H1 (cell line): ENCODE results near the gene GRAMD1C. TPM values are rescaled to one million over a fixed set of nuclear protein-coding genes. Genes with fewer than 3 reads are reported as not detected.

Source experiments
- CTCF ChIA-PET: fragments of 300-600 bp; sonication (Branson Sonifier 250); formaldehyde crosslinking; loops from one replicate; lab custom pipeline; 2021; ENCODE audit not compliant: partially characterized antibody; lab: Charles Lee
- POLR2A ChIA-PET: fragments of 300-600 bp; sonication (Branson Sonifier 250); formaldehyde crosslinking; loops from one replicate; lab custom pipeline; 2021; ENCODE audit warnings: inconsistent platforms; ENCODE audit not compliant: partially characterized antibody; lab: Charles Lee
- DNase-seq, 2 experiments: peaks; one replicate each; pipeline versions ENCODE4 v3.0.0 to v3.0.0-alpha.2; 2010 to 2022; ENCODE audit warnings: low spot score in 2 of 2, low read depth in 1 of 2, mixed read lengths in 1 of 2
- FAIRE-seq: peaks from 2 replicates; lab custom pipeline; 2011; peaks lifted over from hg19 to GRCh38; lab: Jason Lieb, UNC
- H2AFZ ChIP-seq: 2 replicates; pipeline ENCODE4 v1.8.1; 2012; ENCODE audit warnings: low read length, inconsistent platforms
- H2AK5ac ChIP-seq: 2 replicates; pipeline ENCODE4 v1.6.1; 2013; ENCODE audit warnings: low read depth, low read length
- H2BK120ac ChIP-seq: replicated peaks from 2 replicates; pipeline ENCODE3; 2013; ENCODE audit warnings: low read depth, low read length, inconsistent platforms
- H2BK12ac ChIP-seq: 2 replicates; pipeline ENCODE4 v1.6.1; 2013; ENCODE audit warnings: low read depth, low read length
- H2BK15ac ChIP-seq: 2 replicates; pipeline ENCODE4 v1.6.1; 2013; ENCODE audit warnings: low read length
- H2BK20ac ChIP-seq: 2 replicates; pipeline ENCODE4 v1.6.1; 2013; ENCODE audit warnings: low read length
- H2BK5ac ChIP-seq: 2 replicates; pipeline ENCODE4 v1.6.1; 2013; ENCODE audit warnings: low read depth, low read length
- H3K14ac ChIP-seq: 2 replicates; pipeline ENCODE4 v1.6.1; 2013; ENCODE audit warnings: inconsistent platforms; ENCODE audit not compliant: insufficient read length
- H3K18ac ChIP-seq: 2 replicates; pipeline ENCODE4 v1.6.1; 2013; ENCODE audit warnings: low read length; ENCODE audit errors: extremely low read depth
- H3K23ac ChIP-seq: 2 replicates; pipeline ENCODE4 v1.6.1; 2013; ENCODE audit warnings: inconsistent platforms; ENCODE audit not compliant: insufficient read length
- H3K23me2 ChIP-seq: 2 replicates; pipeline ENCODE4 v1.6.1; 2013; ENCODE audit warnings: low read depth, low read length
- H3K27ac ChIP-seq: 2 replicates; pipeline ENCODE4 v1.6.1; 2011; ENCODE audit warnings: low read depth, low read length, inconsistent platforms
- H3K27me3 ChIP-seq, 4 experiments: replicated peaks in 1 of 4; 1 replicate in 1 of 4; 2 replicates in 3 of 4; pipeline versions ENCODE4 v1.6.1 to v1.8.1; 2011 to 2013; ENCODE audit warnings: low read length in 3 of 4, mild to moderate bottlenecking in 3 of 4, inconsistent platforms in 2 of 4, mixed read lengths in 2 of 4, moderate library complexity in 1 of 4; ENCODE audit not compliant: control insufficient read depth in 3 of 4, insufficient read depth in 3 of 4; ENCODE audit errors: extremely low read depth in 1 of 4
- H3K36me3 ChIP-seq, 4 experiments: 2 replicates each; pipeline versions ENCODE4 v1.6.1 to v1.8.1; 2011 to 2013; ENCODE audit warnings: mild to moderate bottlenecking in 4 of 4, low read length in 3 of 4, moderate library complexity in 2 of 4, control low read depth in 1 of 4, inconsistent platforms in 1 of 4; ENCODE audit not compliant: insufficient read depth in 4 of 4, control insufficient read depth in 2 of 4
- H3K4ac ChIP-seq: replicated peaks from 2 replicates; pipeline ENCODE3; 2013; ENCODE audit warnings: low read length, low read depth, mixed read lengths, inconsistent platforms; ENCODE audit not compliant: insufficient read length
- H3K4me1 ChIP-seq, 4 experiments: replicated peaks in 1 of 4; 1 replicate in 1 of 4; 2 replicates in 3 of 4; pipeline versions ENCODE4 v1.6.1 to v1.8.1; 2011 to 2013; ENCODE audit warnings: low read length in 3 of 4, inconsistent platforms in 2 of 4, mixed read lengths in 1 of 4; ENCODE audit not compliant: insufficient read depth in 4 of 4, control insufficient read depth in 3 of 4
- H3K4me2 ChIP-seq, 2 experiments: 2 replicates each; pipeline versions ENCODE4 v1.6.1 to v1.8.1; 2011 to 2013; ENCODE audit warnings: low read depth in 2 of 2, low read length in 2 of 2, control low read depth in 1 of 2, inconsistent platforms in 1 of 2, mild to moderate bottlenecking in 1 of 2; ENCODE audit not compliant: insufficient read depth in 1 of 2
- H3K4me3 ChIP-seq, 4 experiments: fragments of 200-600, 300-600 bp in 1 of 4; sonication (generic), shearing (Covaris generic), sonication (Bioruptor Twin) in 1 of 4; 2 replicates each; pipeline versions ENCODE4 v1.5.1 to v1.8.1; 2011 to 2016; ENCODE audit warnings: low read length in 4 of 4, low read depth in 3 of 4, control low read depth in 2 of 4, inconsistent platforms in 2 of 4, mild to moderate bottlenecking in 2 of 4, mixed read lengths in 1 of 4, moderate library complexity in 1 of 4; ENCODE audit not compliant: insufficient read depth in 2 of 4; ENCODE audit errors: extremely low read depth in 1 of 4
- H3K56ac ChIP-seq: replicated peaks from 2 replicates; pipeline ENCODE3; 2013; ENCODE audit warnings: low read depth, mild to moderate bottlenecking, mixed read lengths, low read length, inconsistent platforms; ENCODE audit not compliant: insufficient read length
- H3K79me1 ChIP-seq: 2 replicates; pipeline ENCODE4 v1.6.1; 2013; ENCODE audit warnings: low read depth, low read length, control low read depth
- H3K79me2 ChIP-seq, 2 experiments: 2 replicates each; pipeline versions ENCODE4 v1.6.1 to v1.8.1; 2012 to 2013; ENCODE audit warnings: low read length in 2 of 2, mild to moderate bottlenecking in 2 of 2, inconsistent platforms in 1 of 2; ENCODE audit not compliant: insufficient read depth in 2 of 2, control insufficient read depth in 1 of 2
- H3K9ac ChIP-seq, 4 experiments: replicated peaks in 1 of 4; 1 replicate in 1 of 4; 2 replicates in 3 of 4; pipeline versions ENCODE4 v1.6.1 to v1.8.1; 2011 to 2013; ENCODE audit warnings: low read depth in 3 of 4, low read length in 3 of 4, control low read depth in 2 of 4, mild to moderate bottlenecking in 2 of 4, moderate library complexity in 2 of 4, inconsistent platforms in 1 of 4; ENCODE audit errors: extremely low read depth in 1 of 4
- H3K9me3 ChIP-seq, 2 experiments: 2 replicates each; pipeline versions ENCODE4 v1.6.1 to v1.8.1; 2012 to 2013; ENCODE audit warnings: mild to moderate bottlenecking in 2 of 2, moderate library complexity in 2 of 2, control low read depth in 1 of 2, inconsistent platforms in 1 of 2, low read depth in 1 of 2, low read length in 1 of 2, mixed read lengths in 1 of 2; ENCODE audit not compliant: insufficient read depth in 2 of 2
- H4K20me1 ChIP-seq, 2 experiments: replicated peaks in 1 of 2; 2 replicates each; pipeline versions ENCODE3 to v1.8.1; 2011 to 2013; ENCODE audit warnings: inconsistent platforms in 2 of 2, low read length in 2 of 2, mild to moderate bottlenecking in 1 of 2; ENCODE audit not compliant: insufficient read depth in 2 of 2, control insufficient read depth in 1 of 2
- H4K5ac ChIP-seq: 2 replicates; pipeline ENCODE4 v1.6.1; 2013; ENCODE audit warnings: low read length, low read depth, mixed read lengths, inconsistent platforms; ENCODE audit not compliant: insufficient read length
- H4K8ac ChIP-seq: 2 replicates; pipeline ENCODE4 v1.8.0; 2013; ENCODE audit warnings: mild to moderate bottlenecking, moderate library complexity, low read length, inconsistent platforms; ENCODE audit not compliant: insufficient read depth; ENCODE audit errors: extremely low read depth
- H4K91ac ChIP-seq: replicated peaks from 2 replicates; pipeline ENCODE3; 2013; ENCODE audit warnings: low read length, mixed read lengths, inconsistent platforms; ENCODE audit not compliant: insufficient read length
- EZH2 ChIP-seq: fragments of 200-600 bp; sonication (generic); IDR thresholded peaks from 2 replicates; pipeline ENCODE4 v1.7.1; 2012; ENCODE audit warnings: low read depth, mild to moderate bottlenecking, moderate library complexity, low read length, inconsistent platforms; ENCODE audit not compliant: severe bottlenecking
- JUN ChIP-seq: IDR thresholded peaks from 2 replicates; pipeline ENCODE4 v1.6.1; 2011; ENCODE audit warnings: low read depth, mild to moderate bottlenecking, improper control_type of control experiment, low read length
- RFX5 ChIP-seq: IDR thresholded peaks from 2 replicates; pipeline ENCODE4 v1.6.1; 2011; ENCODE audit warnings: low read depth, low read length, improper control_type of control experiment, borderline replicate concordance
- SP1 ChIP-seq: IDR thresholded peaks from 2 replicates; pipeline ENCODE4 v1.6.1; 2011; ENCODE audit warnings: low read depth, low read length
- SP4 ChIP-seq: IDR thresholded peaks from 2 replicates; pipeline ENCODE4 v1.6.1; 2012; ENCODE audit warnings: low read length, inconsistent platforms
- SRF ChIP-seq: IDR thresholded peaks from 2 replicates; pipeline ENCODE4 v1.6.1; 2011; ENCODE audit warnings: mild to moderate bottlenecking, low read depth, low read length, moderate library complexity
- TAF1 ChIP-seq: IDR thresholded peaks from 2 replicates; pipeline ENCODE4 v1.6.1; 2011; ENCODE audit warnings: mild to moderate bottlenecking, low read depth, low read length
- TAF7 ChIP-seq: optimal IDR thresholded peaks from 2 replicates; pipeline ENCODE3; 2011; ENCODE audit warnings: low read depth, mild to moderate bottlenecking, inconsistent platforms, low read length, moderate library complexity, borderline replicate concordance
- ZNF274 ChIP-seq: IDR thresholded peaks from 2 replicates; pipeline ENCODE4 v1.7.0; 2012; ENCODE audit warnings: low read length, borderline replicate concordance; ENCODE audit errors: extremely low read depth
- WGBS, 2 experiments: shearing (Covaris generic) in 1 of 2; methylation state at CpG; one replicate each; pipeline versions ENCODE4 v1.1.6 to v1.1.7; 2013 to 2015; ENCODE audit warnings: low lambda C conversion rate in 2 of 2, mixed read lengths in 2 of 2, inconsistent platforms in 1 of 2, low coverage in 1 of 2, missing lambda C conversion rate in 1 of 2; ENCODE audit not compliant: insufficient replicate concordance in 2 of 2, insufficient coverage in 1 of 2, insufficient read length in 1 of 2; ENCODE audit errors: extremely low coverage in 1 of 2, missing lambda C conversion rate in 1 of 2; 5-methylcytosine and 5-hydroxymethylcytosine counted together
- polyA plus RNA-seq, 7 experiments: library from polyadenylated mRNA; depleted of rRNA in 3 of 7; stranded (reverse) in 5 of 7; unstranded in 2 of 7; fragments of >200 nt in 5 of 7; fragments of 200-250 nt in 2 of 7; gene quantifications; 1 replicate in 5 of 7; 2 replicates in 1 of 7; 4 replicates in 1 of 7; pipeline versions ENCODE4 v1.2.1 to v1.2.3, GENCODE V29; 2011 to 2013; ENCODE audit warnings: missing spikeins in 2 of 7, mixed read lengths in 2 of 7
- total RNA-seq: library from RNA; stranded (reverse); fragmentation: NEBNext Ultra II Directional; extraction: Animal tissue kit (Norgen Biotek cat#: 25700); gene quantifications from 2 replicates; pipeline ENCODE4 v1.2.1, GENCODE V29; 2021

The GRAMD1C gene
- total and polyA plus RNA-seq, 2 of the 8 experiments (the other 6 are each of a cell fraction or from before 2014, with no cell fraction given): 0.62 to 2.1 TPM

DNA sequence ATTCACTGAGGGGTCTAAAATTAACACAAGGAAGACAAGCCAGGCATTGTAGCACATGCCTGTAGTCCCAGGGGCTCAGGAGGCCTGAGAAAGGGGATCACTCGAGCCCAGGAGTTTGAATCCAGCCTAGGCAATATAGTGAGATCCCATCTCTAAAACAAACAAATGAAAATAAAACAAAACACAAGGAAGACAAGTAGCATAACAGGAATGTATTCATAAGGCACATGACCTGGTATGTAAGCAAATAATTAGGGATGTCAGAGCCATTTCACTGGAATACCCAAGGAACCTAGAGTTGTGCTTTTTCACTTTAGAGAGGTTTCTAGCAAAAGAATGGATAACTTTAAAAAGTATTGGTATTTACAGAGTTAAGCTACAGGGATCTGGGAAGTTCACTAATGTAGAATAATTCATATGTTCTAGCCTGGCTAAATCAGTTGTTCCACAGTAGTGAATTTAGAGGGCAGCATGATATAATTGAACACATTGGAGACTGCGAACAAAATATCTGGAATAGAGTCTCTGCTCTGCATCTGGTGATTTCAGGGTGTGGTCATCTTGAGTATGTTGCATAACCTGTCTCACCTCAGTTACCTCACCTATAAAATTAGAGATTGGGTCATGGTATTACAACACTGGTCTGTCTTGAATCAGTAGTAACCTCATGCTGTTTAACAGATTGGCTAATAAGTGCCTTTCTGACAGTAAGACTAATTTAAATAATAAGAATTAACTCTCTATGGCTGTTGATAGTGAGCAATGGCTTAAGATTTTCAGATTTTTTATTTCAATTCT is 9.3 kb downstream of the GRAMD1C start:
- H3K14ac ChIP-seq: no peak overlapping the region
- H2AK5ac ChIP-seq: no peak overlapping the region
- no peak overlapping the region for H2BK20ac ChIP-seq
- no peaks in the 10 kb centered on the region for H3K79me1 ChIP-seq
- no peaks in the 10 kb centered on the region for H3K27me3 ChIP-seq
- H2BK5ac ChIP-seq: no peak overlapping the region
- H2BK120ac ChIP-seq: no peak overlapping the region
- H3K27ac ChIP-seq: no peak overlapping the region
- H3K79me2 ChIP-seq: no peaks in the 10 kb centered on the region
- ChIA-PET POLR2A (no interaction called here), CTCF (interaction anchor here (0.6 to 1.0 kb wide), 2 partner anchors 9 to 56 kb away, joined by 3 to 4 read pairs; no protein-coding TSS in a partner anchor)
- no peak overlapping the region for H4K8ac ChIP-seq
- H4K5ac ChIP-seq: no peak overlapping the region
- TF ChIP-seq JUN (no peak), SRF (no peak), EZH2 (no peak), TAF7 (no peak), TAF1 (no peak), SP1 (no peak), RFX5 (no peak), ZNF274 (no peak), SP4 (no peak)
- no peaks in the 10 kb centered on the region for H3K4me1 ChIP-seq
- no peak overlapping the region for H3K18ac ChIP-seq
- H3K23ac ChIP-seq: no peak overlapping the region
- no peak overlapping the region for H3K56ac ChIP-seq
- no peak overlapping the region for H3K9ac ChIP-seq
- DNase-seq (no peak), FAIRE-seq (no peak)
- H3K36me3 ChIP-seq: no peaks in the 10 kb centered on the region
- H3K23me2 ChIP-seq: no peaks in the 10 kb centered on the region
- no peak overlapping the region for H4K91ac ChIP-seq
- no peak overlapping the region for H2BK15ac ChIP-seq
- H3K4me2 ChIP-seq: no peak overlapping the region
- H3K4me3 ChIP-seq: no peak overlapping the region
- H3K4ac ChIP-seq: no peak overlapping the region
- 94% methylated on average over 2 of the region's 2 CpGs; no CpG with 5 or more reads in 1 of the 2 experiments for whole genome bisulfite sequencing, 2 experiments
- H2BK12ac ChIP-seq: no peak overlapping the region
- H4K20me1 ChIP-seq: no peaks in the 10 kb centered on the region
- H2AFZ ChIP-seq: no peak overlapping the region
- 0 out of 4 replicates have a peak, but pooled peaks cover 0 to 3% of the 10 kb centered on the region in 2 experiments for H3K9me3 ChIP-seq
